Fibroblast of skin of abdomen (primary cell): Measurements from ENCODE around the gene FAM114A2.
"Not testable (repeated sequence)": the region's sequence is repeated elsewhere in the genome, so short reads cannot be mapped to it uniquely, and the experiment has no call there.

Experiments
- DNase-seq: peaks from one replicate; pipeline ENCODE4 v3.0.0-alpha.2; 2013

Gene FAM114A2

DNA sequence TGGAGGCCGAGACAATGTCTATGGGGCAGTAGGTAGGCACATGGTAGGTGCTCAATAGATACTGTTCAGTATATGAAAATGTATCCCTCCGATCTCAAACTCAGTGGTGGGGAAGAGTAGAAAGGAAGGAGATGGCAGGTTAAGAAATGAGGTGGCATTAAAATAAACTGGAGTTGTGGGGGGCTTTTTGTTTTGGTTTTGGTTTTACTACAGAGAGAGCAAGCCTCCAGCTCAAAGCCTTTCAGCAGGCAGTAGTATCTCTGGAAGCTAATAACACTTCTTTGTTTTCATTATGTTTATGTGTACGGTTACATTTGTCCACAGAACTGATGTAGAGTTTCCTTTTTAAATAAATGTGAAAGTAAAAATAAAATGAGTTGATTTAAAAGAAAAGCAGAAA, 8.6 kb upstream of the FAM114A2 start:
- DNase-seq: no peak

DNA sequence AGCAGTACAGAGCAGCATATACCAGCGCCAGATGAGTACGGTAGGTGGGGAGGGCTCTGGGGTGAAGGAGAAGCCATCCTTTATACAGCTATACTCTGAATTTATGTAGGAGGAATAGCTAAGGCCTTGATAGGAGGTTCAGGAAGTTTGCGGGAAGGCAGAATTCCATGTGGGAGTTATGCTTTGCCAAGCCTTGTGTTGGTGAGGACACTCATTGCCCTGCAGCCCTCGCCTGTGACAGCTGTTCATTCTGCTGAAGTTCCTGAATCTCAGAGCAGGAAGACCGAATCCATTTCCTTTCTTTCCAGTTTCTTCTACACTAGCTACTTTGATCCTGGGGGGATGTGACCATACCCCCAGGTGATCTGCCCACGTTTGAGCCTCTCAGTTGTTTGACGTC, 7.8 kb upstream of the FAM114A2 start:
- no peak for DNase-seq

DNA sequence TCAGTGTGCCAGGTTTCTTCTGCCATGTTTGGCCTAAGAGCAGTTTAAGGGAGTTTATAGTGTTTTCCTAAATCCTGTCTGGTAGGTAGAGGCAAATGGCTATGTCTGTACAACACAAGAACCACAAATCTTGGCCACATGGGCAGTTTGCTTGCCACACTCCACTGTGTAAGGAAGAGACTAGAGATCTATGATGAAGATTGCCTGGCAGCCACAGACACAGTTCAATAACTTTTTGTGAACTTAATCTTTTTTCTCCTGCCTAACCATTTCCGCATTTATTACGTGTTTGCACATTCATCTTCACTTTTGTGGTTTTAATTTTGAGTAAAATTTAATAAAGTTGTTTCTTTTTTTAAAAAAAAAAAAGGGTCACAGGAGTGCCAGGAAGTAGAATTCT, 5.9 kb upstream of the FAM114A2 start:
- DNase-seq: no peak

DNA sequence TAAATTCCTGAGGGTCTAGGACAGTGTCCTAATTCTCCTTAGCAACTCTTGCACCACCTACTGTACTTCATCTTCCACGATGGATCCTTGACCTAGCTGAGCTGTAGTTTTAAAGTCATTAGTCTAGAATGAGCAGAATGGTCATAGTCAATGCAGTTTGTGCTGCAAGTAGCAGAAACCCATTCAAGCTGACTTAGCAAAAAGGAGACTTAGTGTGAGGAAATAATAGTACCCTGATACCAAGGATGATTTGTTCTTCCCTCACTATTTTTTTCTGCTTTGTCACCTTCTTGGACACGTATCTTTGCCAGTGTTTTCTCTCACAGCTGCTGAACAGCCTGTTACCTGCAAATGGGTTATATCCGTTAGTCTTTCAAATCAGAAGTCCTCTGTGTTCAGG, 5.4 kb upstream of the FAM114A2 start:
- no peak for DNase-seq

DNA sequence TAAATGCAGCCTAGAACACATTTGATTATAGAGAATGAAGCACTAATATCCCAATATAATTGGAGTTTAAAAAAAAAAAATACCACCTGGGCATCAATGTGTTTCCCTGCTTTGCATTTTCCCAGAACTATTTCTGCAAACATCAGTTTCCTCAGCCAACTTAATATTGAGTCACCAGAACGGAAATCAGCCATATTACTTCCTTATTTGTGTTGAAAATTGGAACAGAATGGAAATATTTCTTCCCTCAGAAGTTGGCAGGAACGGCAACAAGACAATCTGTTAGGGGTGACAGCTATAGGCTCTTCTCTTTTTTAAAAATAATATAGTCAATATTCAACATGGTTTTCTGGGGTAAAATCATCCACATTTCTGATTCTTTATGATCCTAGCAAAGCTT, 4.1 kb upstream of the FAM114A2 start:
- no peak for DNase-seq

DNA sequence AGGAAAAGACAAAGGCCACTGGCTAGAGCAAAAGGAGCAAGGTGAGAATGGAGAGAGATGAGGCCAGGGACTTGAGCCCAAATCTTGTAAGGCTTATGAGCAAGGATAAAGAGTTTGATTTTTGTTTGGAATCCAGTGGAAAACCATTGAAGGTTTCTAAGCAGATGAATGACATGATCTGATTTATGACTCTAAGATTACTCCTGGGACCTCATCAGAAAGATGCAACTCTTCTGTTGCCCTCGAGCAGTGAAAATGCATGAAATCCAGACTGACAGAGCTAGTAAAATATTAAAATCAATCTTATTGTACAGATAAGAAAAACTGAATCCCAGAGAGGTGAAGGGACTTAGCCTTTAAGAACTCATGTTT, 734 bp upstream of the FAM114A2 start:
- no peak for DNase-seq

DNA sequence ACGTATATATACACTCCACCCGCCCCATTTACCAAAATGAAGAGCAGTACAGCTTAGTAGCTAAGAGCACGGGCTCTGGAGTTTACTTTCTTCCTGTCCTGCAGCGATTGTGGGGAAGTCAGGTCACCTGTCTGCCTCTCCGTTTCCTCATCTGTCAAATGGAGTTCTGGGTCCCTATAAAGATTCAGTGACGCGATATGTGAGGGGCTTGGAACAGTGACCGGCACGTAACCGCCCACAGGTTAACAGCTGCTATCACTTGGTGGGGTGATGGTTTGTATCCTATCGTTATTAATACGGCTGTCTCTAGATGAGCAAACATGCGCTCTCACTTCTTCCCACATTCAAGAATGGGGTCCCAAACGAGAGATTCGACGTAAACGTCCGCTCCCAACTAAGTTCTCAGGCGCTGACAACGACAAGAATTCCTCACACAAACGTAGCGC, 426 bp downstream of the FAM114A2 start:
- no peak for DNase-seq

DNA sequence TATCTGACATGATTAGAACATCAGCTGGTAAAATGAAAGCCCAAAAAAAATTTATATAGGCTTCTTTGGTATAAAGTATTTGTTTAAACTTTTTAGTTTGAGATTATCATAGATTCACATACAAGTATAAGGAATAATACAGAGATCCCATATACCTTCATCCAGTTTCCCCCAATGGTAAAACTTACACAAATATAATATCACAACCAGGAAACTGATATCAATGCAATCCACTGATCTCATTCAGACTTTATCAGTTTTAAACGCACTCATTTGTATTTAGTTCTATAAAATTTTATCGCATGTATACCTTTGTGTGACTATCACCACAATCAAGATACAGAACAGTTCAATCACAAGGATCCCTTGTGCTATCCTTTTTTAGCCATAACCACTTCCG, 3.8 kb downstream of the FAM114A2 start:
- no peak for DNase-seq

DNA sequence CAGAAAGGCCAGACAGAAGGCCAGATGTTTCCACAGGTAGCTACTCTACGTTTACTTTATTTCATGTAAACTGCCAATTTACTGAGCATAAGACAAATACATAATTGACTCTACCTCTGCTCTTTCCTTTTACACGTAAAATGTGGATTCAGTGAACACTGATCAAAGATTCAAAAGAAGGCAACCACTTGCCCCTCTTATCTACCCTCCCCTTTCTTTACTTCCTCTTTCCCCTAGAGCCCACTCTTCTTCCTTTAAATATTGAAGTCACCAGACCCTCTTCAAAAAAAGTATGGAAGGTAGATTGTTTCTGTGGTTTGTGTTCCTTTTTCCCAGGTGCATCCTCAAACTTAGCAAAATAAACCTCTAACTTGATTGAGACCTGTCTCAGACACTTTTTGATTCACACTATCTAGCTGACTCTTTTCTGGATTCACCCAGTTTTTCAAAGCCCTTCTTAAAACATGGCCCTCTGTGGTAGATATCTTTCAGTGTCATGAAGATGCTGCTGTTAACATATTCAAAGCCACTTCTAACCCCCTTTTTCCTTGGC, 6.7 kb downstream of the FAM114A2 start:
- DNase-seq: no peak

DNA sequence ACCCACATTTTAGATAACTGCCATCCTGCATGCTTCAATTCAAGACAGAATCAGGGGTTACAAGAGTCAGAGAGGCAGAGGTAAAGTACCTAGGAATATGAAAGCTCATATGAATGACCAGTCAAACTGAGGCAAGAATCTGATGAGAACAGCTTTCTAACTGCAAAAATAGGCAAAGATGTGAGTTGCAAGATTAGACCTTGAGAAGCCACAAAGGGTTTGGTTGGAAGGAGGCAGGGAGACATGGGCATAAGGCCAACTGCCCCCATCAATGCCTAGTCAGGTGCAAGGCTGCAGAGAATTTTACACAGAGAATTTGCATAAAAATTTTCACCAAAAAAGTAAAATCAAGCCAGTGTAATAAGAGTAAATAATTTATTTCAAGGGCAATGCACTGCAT, 12.8 kb downstream of the FAM114A2 start:
- DNase-seq: no peak

DNA sequence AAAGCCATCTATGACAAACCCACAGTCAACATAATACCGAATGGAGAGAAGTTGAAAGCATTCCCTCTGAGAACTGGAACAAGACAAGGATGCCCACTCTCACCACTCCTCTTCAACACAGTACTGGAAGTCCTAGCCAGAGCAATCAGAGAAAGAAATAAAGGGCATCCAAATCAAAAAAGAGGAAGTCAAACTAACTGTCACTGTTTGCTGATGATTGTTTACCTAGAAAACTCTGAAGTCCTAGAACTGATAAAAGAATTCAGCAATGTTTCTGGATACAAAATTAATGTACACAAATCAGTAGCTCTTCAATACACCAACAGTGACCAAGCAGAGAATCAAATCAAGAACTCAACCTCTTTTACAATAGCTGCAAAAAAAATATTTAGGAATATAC, 19.8 kb downstream of the FAM114A2 start:
- DNase-seq: not testable (repeated sequence)

DNA sequence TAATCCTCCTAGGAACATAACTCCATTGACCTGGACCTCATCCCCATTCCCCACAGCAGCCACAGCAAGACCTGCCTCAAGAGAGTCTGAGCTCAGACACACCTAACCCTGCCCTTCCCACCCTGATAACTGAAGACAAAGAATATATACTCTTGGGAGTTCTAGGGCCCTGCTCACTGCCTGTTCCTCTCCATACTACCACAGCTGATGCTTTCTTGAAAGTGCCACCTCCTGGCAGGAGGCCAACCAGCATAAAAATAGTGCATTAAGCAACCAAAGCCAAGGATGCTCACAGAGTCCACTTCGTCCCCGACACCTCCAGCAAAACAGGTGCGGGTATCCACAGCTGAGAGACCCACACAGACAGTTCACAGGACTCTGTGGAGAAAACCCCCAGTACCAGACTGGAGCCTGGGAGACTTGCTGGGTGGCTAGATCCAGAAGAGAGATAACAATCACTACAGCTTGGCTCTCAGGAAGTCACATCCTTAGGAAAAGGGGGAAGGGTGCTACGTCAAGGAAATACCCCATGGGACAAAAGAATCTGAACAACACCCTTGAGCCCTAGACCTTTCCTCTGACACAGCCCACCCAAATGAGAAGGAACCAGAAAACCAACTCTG, 23.5 kb downstream of the FAM114A2 start:
- no peak for DNase-seq

DNA sequence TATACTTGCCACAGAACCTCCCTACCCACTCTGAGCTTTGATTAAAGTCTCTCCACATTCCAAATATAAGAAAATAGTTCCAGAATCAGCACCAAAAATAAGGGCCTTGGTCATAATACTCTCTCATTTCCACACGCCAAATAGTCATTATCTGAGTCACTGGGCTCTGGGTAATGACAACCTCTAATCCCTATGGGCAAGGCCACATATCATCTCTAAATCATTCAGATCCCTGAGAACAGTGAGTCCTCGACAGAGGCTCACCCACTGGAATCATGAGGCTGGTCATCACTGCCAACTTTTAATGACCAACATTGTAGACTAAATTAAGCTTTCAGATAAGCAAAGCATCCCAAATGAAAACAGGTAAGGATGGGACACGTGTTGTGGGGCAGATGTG, 28.1 kb downstream of the FAM114A2 start:
- DNase-seq: no peak

DNA sequence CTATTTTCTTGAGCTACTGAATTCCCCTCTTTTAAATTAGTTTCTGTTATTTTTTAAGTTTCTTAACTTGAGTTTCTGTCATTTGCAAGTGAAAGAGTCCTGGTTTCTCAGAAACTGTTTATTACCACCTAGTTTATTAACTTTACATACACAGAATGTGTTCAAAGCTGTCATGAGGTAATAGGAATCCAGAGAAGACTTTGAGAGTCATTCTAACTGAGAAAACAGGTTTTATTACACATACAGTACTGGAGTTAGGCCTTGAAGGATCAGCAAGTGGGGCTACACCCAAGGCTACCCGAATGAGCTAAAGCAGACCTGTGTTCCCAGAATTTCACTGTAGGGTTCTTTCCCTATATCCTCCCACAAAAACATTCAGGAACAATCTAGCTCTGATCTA, 33.1 kb downstream of the FAM114A2 start:
- DNase-seq: no peak

DNA sequence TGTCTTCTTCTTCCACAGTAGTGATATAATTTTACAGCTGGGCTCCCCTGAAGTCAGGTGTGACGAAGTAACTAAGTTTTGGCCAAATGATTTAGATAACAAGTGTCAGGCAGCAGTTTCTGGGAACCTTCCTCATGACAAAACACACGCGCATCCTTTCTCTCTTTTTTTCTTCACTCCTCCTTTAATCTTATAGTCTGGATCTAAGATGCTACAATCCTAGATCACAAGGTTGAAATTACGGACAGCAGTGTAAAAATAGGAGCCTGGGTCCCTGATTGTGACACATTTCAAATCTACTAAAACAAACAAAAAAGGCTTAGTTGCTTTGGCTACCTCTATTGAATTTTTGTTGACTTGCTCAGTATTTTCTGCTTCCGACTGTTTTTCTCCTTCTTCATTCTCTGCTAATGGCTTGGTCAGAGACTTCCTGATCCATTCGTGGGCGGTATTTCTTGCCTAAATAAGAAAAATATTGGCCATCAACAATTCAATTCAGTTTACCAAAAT, 36.1 kb downstream of the FAM114A2 start:
- DNase-seq: no peak

DNA sequence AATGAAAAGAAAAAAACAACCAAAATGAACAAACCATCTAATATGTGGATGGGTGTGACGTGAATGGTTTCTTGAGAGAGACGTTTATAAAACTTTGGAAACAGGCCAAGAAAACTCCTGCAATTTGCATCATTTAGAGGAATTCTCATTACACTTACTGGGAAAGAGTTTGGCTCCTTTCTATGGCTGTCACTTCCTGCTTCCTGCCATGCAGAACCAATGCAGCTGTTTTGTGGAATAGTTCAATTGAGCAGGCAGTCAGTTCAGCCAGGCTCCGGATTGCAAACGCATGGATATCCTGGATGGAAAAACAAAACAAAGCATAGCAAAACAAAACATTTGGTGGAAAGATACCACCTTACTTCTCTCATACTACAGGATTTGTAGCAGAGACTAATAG, 36.6 kb downstream of the FAM114A2 start:
- DNase-seq: peak; percentile 26

DNA sequence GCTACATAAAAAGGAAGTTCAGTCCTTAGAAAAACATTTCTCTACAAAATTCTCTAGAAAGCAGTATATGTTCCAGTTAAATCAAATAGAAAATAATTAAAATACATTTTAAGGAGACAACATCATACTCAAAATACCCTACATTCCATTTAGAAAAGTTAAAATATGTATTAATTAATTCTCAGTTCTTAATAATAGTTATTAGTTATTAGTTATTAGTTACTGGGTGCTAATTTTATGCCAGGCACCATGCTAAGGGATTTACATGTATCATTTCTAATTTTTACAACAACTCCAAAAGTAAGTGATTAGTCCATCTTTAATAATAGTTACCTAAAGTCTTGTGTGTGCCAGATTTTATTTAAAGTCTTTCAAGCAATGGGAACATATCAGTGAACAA, 38.0 kb downstream of the FAM114A2 start:
- DNase-seq: no peak

DNA sequence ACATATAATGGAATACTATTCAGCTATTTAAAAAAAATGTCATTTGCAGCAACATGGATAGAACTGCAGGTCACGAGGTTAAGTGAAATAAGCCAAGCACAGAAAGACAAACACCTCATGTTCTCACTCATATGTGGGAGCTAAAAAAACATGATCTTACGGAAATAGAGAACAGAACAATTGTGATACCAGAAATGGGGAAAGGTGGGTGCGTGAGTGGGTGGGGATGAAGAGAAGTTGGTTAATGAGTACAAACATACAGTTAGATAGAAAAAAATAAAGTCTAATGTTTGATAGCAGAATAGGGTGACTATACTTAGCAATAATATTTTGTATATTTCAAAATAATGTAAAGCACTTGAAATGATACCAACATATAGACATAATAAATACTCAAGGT, 38.7 kb downstream of the FAM114A2 start:
- no peak for DNase-seq

DNA sequence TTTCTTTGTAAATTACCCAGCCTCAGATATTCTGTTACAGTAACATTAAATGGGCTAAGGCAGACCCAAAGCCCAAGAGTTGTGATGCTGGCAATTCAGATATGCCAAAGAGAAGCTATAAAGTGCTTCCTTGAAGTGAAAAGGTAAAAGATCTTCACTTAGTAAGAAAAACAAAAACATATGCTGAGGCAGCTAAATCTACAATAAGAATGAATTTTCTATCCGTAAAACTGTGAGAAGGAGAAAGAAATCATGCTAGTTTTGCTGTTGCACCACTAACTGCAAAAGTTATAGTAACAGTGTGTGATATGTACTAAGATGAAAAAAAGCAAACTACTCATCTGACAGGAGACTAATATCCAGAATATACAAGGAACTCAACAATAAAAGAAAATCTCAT, 39.9 kb downstream of the FAM114A2 start:
- DNase-seq: no peak

DNA sequence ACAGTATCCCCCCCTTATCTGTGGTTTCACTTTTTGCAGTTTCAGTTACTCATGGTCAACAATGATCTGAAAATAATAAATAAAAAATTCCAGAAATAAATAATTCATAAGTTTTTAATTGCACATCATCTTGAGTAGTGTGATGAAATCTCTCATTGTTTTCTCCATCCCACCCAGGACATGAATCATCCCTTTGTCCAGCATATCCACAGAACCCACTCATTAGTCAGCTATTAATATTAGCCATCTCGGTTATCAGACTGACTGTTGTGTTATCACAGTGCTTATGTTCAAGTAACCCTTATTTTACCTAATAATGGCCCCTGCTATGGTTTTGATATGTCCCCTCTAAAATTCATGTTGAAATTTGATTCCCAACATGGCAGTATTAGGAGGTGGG, 40.7 kb downstream of the FAM114A2 start:
- DNase-seq: no peak

DNA sequence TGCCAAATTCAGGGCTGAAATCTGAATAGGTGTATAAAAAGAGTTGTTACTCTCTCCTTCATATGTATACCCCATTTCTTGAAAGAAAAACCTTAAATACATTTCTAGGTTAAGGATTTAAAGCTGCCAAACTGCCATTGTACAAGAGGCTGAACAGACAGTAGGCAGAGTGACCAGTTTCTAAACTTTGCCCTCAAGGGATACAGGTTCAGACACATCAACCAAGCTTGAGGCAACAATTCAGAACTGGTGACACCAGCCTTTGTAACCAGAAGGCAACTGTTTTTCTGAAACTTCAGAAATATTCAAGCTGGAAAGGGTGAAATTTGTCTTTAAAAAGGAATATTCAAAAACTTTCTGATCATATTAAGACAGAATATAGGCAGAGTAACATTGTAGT, 47.5 kb downstream of the FAM114A2 start:
- DNase-seq: no peak

DNA sequence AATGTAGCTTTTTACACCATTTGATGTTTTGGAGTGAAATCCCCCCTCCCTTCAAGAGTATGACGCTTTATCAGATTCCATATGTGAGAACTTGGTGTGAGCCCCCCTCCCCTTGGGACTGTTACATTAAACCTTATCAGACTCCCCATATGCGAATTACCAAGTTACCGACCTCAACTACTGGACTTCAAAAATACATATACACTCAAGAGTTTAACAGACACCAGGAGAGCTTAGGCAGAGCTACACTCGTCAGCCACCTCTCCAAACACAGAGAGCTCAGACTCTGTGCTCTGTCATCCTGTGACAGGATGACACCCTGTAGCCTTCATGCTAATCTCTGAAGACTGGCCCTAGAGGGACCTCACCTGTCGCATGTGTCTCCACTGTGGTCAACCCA, 50.2 kb downstream of the FAM114A2 start:
- no peak for DNase-seq

DNA sequence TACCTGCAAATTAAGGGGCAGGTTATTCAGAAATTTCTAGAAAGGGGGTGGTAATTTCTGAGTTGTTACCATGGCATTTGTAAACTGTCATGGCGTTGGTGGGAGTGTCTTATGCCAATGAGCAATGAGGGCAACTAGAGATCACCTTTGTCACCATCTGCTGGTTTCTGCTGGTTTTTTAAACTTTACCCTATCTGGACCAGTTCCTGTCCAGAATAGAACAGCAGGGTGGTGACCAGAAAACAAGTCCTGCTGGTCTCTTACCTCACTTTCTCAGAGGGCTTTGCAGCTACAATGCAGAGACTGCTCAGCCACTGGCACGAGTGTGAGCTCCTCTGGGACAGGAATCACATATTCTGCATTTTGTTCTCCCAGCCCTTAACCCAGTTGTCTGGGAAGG, 51.4 kb downstream of the FAM114A2 start:
- DNase-seq: no peak

DNA sequence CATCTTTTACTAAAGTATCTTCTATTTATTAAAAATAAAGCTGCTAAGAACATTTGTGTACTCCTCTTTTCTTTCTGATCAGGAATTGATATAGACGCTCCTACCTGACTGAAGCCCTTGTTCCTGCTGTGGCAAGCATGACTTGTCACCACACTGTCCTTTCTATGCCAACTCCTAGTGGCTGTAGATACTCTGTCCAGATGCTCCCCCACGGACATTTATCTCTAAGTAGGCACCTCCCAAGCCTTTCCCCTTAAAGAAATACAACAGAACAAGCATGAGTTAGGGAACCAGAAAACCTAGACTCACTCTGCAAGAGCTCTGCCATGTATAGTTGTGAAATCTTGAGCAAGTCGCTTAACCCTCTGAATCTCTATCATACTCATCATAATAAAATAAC, 53.2 kb downstream of the FAM114A2 start:
- no peak for DNase-seq

DNA sequence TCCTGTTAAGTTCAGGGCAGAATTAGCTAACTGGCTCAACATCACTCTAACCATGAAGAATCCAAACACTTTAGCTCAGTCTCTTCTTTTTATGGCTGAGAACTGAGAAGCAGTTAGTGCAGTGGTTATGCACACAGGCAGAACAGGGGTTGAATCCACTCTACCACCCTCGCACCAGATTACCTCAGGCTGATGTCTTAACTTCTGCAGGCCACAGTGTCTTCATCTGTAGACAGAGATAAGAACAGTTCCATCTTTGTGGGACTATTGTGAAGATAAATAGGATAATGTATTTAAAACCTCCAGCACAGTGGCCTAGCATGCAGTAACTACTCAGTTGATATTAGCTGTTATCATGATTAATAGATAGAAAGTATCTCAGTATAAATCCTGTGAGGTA, 54.8 kb downstream of the FAM114A2 start:
- DNase-seq: no peak
